Measurements from ENCODE around the gene DGKQ. TPM values are rescaled to one million over a fixed set of nuclear protein-coding genes. Genes with fewer than 3 reads are reported as not detected.

The DGKQ gene
- total and polyA plus RNA-seq, 2 of the 13 experiments (the other 11 are each of a cell fraction or from before 2014, with no cell fraction given) = 4.5 to 7.2 TPM

GRCh38 chr4:984336-985054 is 11.1 kb upstream of the DGKQ start (continued):
- TF ChIP-seq, protein P1, sequence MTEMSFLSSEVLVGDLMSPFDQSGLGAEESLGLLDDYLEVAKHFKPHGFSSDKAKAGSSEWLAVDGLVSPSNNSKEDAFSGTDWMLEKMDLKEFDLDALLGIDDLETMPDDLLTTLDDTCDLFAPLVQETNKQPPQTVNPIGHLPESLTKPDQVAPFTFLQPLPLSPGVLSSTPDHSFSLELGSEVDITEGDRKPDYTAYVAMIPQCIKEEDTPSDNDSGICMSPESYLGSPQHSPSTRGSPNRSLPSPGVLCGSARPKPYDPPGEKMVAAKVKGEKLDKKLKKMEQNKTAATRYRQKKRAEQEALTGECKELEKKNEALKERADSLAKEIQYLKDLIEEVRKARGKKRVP (CRISPR knock-in tag; IDR thresholded peaks at IDR 0.05) = 0 out of 4 replicates have a peak, but pooled peaks of 1 of the 2 experiments have one; percentile 11

GRCh38 chr4:982814-983213 is 9.4 kb upstream of the DGKQ start:
- no peaks in the 10 kb centered on the region for H3K36me3 ChIP-seq (replicated peaks in 1 of 2; ENCODE audit: control insufficient read depth in 1 of 2, insufficient read depth in 2 of 2, low read length in 2 of 2)
- no peak overlapping the region for H3K4me2 ChIP-seq (ENCODE audit: low read depth, low read length)
- intact Hi-C loops (cut with micrococcal nuclease; ENCODE audit: unreplicated experiment) (no loop called here), in situ Hi-C loops (cut with HindIII; ENCODE audit: extremely low pct_ligation_motif_present, low pct_unique_long_range_greater_than_20kb) (loop anchor here (10.0 kb wide), 1 partner anchor 168 kb away; no protein-coding TSS in a partner anchor)
- no TSS peak for BruUV-seq (replicated peaks)
- H3K27ac ChIP-seq (ENCODE audit: extremely low read length, insufficient read depth, low read length) = no peak overlapping the region
- H2AFZ ChIP-seq (ENCODE audit: low read length) = no peak overlapping the region
- DNase-seq (ENCODE audit: low spot score) (no peak), ATAC-seq (no peak), FAIRE-seq (no peak)
- H3K27me3 ChIP-seq (ENCODE audit: control insufficient read depth in 1 of 2, insufficient read depth in 2 of 2, low read length in 2 of 2) = peaks cover 0 to 10% of the 10 kb centered on the region in 2 experiments; a peak in 2 of 5 replicates
- ChIA-PET POLR2A (no interaction called here), CTCF (ENCODE audit: low intra/inter-chr PET ratio, low total read pairs) (no interaction called here)
- peaks cover 37% of the 10 kb centered on the region for H3K4me1 ChIP-seq (ENCODE audit: insufficient read depth, low read length)
- no peak overlapping the region for H3K4me3 ChIP-seq (replicated peaks in 1 of 3; ENCODE audit: insufficient read depth in 1 of 3, low read depth in 2 of 3, low read length in 3 of 3)
- no peaks in the 10 kb centered on the region for H4K20me1 ChIP-seq (ENCODE audit: insufficient read depth, low read length)
- H3K79me2 ChIP-seq (ENCODE audit: insufficient read depth, low read length) = no peaks in the 10 kb centered on the region
- 82% methylated on average over 15 of the region's 15 CpGs for WGBS (ENCODE audit: low lambda C conversion rate)
- TF ChIP-seq CC2D1A (CRISPR knock-in tag; IDR thresholded peaks at IDR 0.05) = no peak
- H3K9me3 ChIP-seq (ENCODE audit: low read length) = no peaks in the 10 kb centered on the region
- no peak overlapping the region for H3K9ac ChIP-seq (ENCODE audit: insufficient read depth, low read depth, low read length)

GRCh38 chr4:982291-982690 is 8.9 kb upstream of the DGKQ start:
- CTCF ChIA-PET (ENCODE audit: low intra/inter-chr PET ratio, low total read pairs) = no interaction called here
- H2AFZ ChIP-seq (ENCODE audit: low read length) = no peak overlapping the region
- no peak for DNase-seq (ENCODE audit: low spot score)
- 78% methylated on average over 13 of the region's 17 CpGs for WGBS (ENCODE audit: low lambda C conversion rate)
- no peaks in the 10 kb centered on the region for H3K9me3 ChIP-seq (ENCODE audit: low read length)
- H3K4me2 ChIP-seq (ENCODE audit: low read depth, low read length) = no peak overlapping the region
- peaks cover 35% of the 10 kb centered on the region for H3K4me1 ChIP-seq (ENCODE audit: insufficient read depth, low read length)
- POLR2A ChIA-PET = no interaction called here
- peaks cover under 1 to 10% of the 10 kb centered on the region in 2 experiments; a peak in 3 of 5 replicates for H3K27me3 ChIP-seq (ENCODE audit: control insufficient read depth in 1 of 2, insufficient read depth in 2 of 2, low read length in 2 of 2)
- no peaks in the 10 kb centered on the region for H4K20me1 ChIP-seq (ENCODE audit: insufficient read depth, low read length)
- no TSS peak for BruUV-seq (replicated peaks)
- no peak for ATAC-seq
- no peak overlapping the region for H3K9ac ChIP-seq (ENCODE audit: insufficient read depth, low read depth, low read length)
- in situ Hi-C loops (cut with HindIII; ENCODE audit: extremely low pct_ligation_motif_present, low pct_unique_long_range_greater_than_20kb) (loop anchor here (10.0 kb wide), 1 partner anchor 167 kb away; no protein-coding TSS in a partner anchor), intact Hi-C loops (cut with micrococcal nuclease; ENCODE audit: unreplicated experiment) (no loop called here)
- H3K36me3 ChIP-seq (replicated peaks in 1 of 2; ENCODE audit: control insufficient read depth in 1 of 2, insufficient read depth in 2 of 2, low read length in 2 of 2) = no peaks in the 10 kb centered on the region
- H3K79me2 ChIP-seq (ENCODE audit: insufficient read depth, low read length) = no peaks in the 10 kb centered on the region
- H3K27ac ChIP-seq (ENCODE audit: extremely low read length, insufficient read depth, low read length) = no peak overlapping the region
- FAIRE-seq = no peak
- TF ChIP-seq KLF6 (CRISPR knock-in tag; IDR thresholded peaks at IDR 0.05) (no peak), ZNF788 (CRISPR knock-in tag; IDR thresholded peaks at IDR 0.05; ENCODE audit: borderline replicate concordance) (no peak), HNF4A (CRISPR knock-in tag; IDR thresholded peaks at IDR 0.05) (no peak), FOSL2 (CRISPR knock-in tag; IDR thresholded peaks at IDR 0.05) (no peak), SALL2 (CRISPR knock-in tag; IDR thresholded peaks at IDR 0.05) (no peak), ZNF549 (CRISPR knock-in tag; IDR thresholded peaks at IDR 0.05) (no peak)
- TF ChIP-seq, protein P2, sequence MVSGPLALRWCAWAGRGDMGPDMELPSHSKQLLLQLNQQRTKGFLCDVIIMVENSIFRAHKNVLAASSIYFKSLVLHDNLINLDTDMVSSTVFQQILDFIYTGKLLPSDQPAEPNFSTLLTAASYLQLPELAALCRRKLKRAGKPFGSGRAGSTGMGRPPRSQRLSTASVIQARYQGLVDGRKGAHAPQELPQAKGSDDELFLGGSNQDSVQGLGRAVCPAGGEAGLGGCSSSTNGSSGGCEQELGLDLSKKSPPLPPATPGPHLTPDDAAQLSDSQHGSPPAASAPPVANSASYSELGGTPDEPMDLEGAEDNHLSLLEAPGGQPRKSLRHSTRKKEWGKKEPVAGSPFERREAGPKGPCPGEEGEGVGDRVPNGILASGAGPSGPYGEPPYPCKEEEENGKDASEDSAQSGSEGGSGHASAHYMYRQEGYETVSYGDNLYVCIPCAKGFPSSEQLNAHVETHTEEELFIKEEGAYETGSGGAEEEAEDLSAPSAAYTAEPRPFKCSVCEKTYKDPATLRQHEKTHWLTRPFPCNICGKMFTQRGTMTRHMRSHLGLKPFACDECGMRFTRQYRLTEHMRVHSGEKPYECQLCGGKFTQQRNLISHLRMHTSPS (CRISPR knock-in tag; IDR thresholded peaks at IDR 0.05; ENCODE audit: low read depth) = no peak
- H3K4me3 ChIP-seq (replicated peaks in 1 of 3; ENCODE audit: insufficient read depth in 1 of 3, low read depth in 2 of 3, low read length in 3 of 3) = no peak overlapping the region
